Central memory CD8-positive, alpha-beta T cell (primary cell): ENCODE measurements around the gene ANKRD26.
"Not testable (repeated sequence)": the region's sequence is repeated elsewhere in the genome, so short reads cannot be mapped to it uniquely, and the experiment has no call there.

Source experiments
- ATAC-seq: fragments of 150-1000 bp; cut with Tn5 transposase; replicated peaks from 2 replicates; pipeline ENCODE4 v1.10.0; 2022; ENCODE audit warnings: mild to moderate bottlenecking, moderate FRiP score, moderate number of reproducible peaks; ENCODE audit not compliant: poor library complexity, severe bottlenecking; ENCODE audit errors: extremely low read depth
- DNase-seq, 2 donors: peaks; one replicate each; pipeline ENCODE4 v3.0.0; 2021; ENCODE audit warnings: low spot score in 2 of 2
- H3K27ac Mint-ChIP-seq: one replicate; pipeline ENCODE4 v1.8.0; 2022; ENCODE audit warnings: low read depth, mild to moderate bottlenecking, moderate library complexity, mixed read lengths
- H3K27me3 Mint-ChIP-seq: one replicate; pipeline ENCODE4 v1.8.0; 2022; ENCODE audit warnings: mixed read lengths
- H3K36me3 Mint-ChIP-seq: one replicate; pipeline ENCODE4 v1.8.0; 2022; ENCODE audit warnings: mild to moderate bottlenecking, moderate library complexity, mixed read lengths; ENCODE audit not compliant: insufficient read depth
- H3K4me1 Mint-ChIP-seq: one replicate; pipeline ENCODE4 v1.8.0; 2022; ENCODE audit warnings: mixed read lengths
- H3K4me3 Mint-ChIP-seq: one replicate; pipeline ENCODE4 v1.8.0; 2022; ENCODE audit warnings: mild to moderate bottlenecking, moderate library complexity, mixed read lengths
- H3K9me3 Mint-ChIP-seq: one replicate; pipeline ENCODE4 v1.8.0; 2022; ENCODE audit warnings: mixed read lengths

The ANKRD26 gene

GRCh38 chr10:27068217-27068891 is 31.9 kb downstream of the ANKRD26 start:
- peaks cover 24% of the 10 kb centered on the region for H3K36me3 Mint-ChIP-seq
- no peaks in the 10 kb centered on the region for H3K27me3 Mint-ChIP-seq
- H3K4me3 Mint-ChIP-seq = no peak overlapping the region
- no peak overlapping the region for H3K27ac Mint-ChIP-seq
- ATAC-seq = no peak
- H3K9me3 Mint-ChIP-seq = no peaks in the 10 kb centered on the region
- H3K4me1 Mint-ChIP-seq = peaks cover 8% of the 10 kb centered on the region
- no peak for DNase-seq

DNA sequence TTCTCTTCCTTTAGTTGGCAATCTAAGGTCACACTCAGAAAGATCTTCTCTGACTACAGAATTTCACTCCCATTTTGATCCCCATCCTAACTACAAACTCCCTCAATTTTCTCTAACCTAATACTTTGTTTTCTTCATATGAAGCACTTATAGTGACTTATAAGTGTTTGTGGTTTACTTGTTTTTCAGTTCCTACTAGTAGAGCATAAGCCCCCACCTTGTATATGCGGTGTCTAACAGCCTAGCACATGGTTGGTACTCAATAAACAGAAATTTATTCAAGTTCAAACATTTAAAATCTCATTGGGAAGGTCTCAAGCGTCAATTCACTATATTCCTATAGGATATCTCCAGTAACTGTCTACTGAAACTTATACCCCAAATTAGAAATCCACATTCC is 35.2 kb downstream of the ANKRD26 start:
- Mint-ChIP-seq H3K4me1 (peaks cover 8% of the 10 kb centered on the region), H3K27ac (no peak overlapping the region)
- DNase-seq = no peak

GRCh38 chr10:27052656-27053055 is 47.6 kb downstream of the ANKRD26 start:
- Mint-ChIP-seq H3K4me1 (no peaks in the 10 kb centered on the region), H3K36me3 (peaks cover 6% of the 10 kb centered on the region)
- ATAC-seq = no peak

More for the DNA sequence above, 35.2 kb downstream of the ANKRD26 start:
- Mint-ChIP-seq H3K4me3 (no peak overlapping the region), H3K9me3 (no peaks in the 10 kb centered on the region), H3K27me3 (no peaks in the 10 kb centered on the region), H3K36me3 (peaks cover 27% of the 10 kb centered on the region)
- no peak for ATAC-seq

GRCh38 chr10:27045247-27045646 is 55.0 kb downstream of the ANKRD26 start:
- H3K9me3 Mint-ChIP-seq, ATAC-seq, H3K27ac Mint-ChIP-seq, H3K4me1 Mint-ChIP-seq, H3K27me3 Mint-ChIP-seq, DNase-seq, H3K4me3 Mint-ChIP-seq: not testable (repeated sequence)
- peaks cover 21% of the 10 kb centered on the region for H3K36me3 Mint-ChIP-seq

More at GRCh38 chr10:27052656-27053055, 47.6 kb downstream of the ANKRD26 start:
- Mint-ChIP-seq H3K27ac (no peak overlapping the region), H3K4me3 (no peak overlapping the region), H3K27me3 (no peaks in the 10 kb centered on the region), H3K9me3 (no peaks in the 10 kb centered on the region)
- no peak for DNase-seq

- Mint-ChIP-seq H3K36me3 (peaks cover 24% of the 10 kb centered on the region), H3K4me1 (no peaks in the 10 kb centered on the region), H3K27ac (no peak overlapping the region), H3K27me3 (no peaks in the 10 kb centered on the region), H3K9me3 (no peaks in the 10 kb centered on the region), H3K4me3 (no peak overlapping the region)
- DNase-seq (no peak), ATAC-seq (no peak)
These were observed 59.1 kb downstream of the ANKRD26 start for GRCh38 chr10:27041196-27041595.

DNA sequence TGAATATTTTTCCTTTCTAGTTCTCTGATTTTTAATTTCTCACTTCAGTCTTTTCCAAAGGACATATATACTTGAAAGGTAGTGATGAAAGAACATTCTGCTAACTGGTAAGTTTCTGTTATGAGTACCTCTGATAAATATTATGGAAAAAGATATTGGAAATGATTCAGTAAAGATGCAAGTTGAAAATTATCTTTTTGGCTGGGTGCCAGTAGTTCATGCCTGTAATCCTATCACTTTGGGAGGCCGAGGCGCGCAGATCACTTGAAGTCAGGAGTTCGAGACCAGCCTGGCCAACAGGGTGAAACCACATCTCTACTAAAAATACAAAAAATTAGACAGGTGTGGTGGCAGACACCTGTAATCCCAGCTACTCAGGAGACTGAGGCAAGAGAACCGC is 62.1 kb downstream of the ANKRD26 start:
- no peaks in the 10 kb centered on the region for H3K27me3 Mint-ChIP-seq
- DNase-seq = no peak
- H3K4me3 Mint-ChIP-seq = no peak overlapping the region
- no peak overlapping the region for H3K27ac Mint-ChIP-seq
- ATAC-seq = no peak
- no peaks in the 10 kb centered on the region for H3K9me3 Mint-ChIP-seq
- peaks cover 5% of the 10 kb centered on the region for H3K4me1 Mint-ChIP-seq
- H3K36me3 Mint-ChIP-seq = peaks cover 17% of the 10 kb centered on the region

GRCh38 chr10:27035163-27035562 is 65.1 kb downstream of the ANKRD26 start:
- DNase-seq (no peak), ATAC-seq (no peak)
- Mint-ChIP-seq H3K27ac (no peak overlapping the region), H3K9me3 (no peaks in the 10 kb centered on the region), H3K36me3 (peaks cover 4% of the 10 kb centered on the region), H3K4me3 (no peak overlapping the region), H3K4me1 (peaks cover 5% of the 10 kb centered on the region), H3K27me3 (no peaks in the 10 kb centered on the region)

DNA sequence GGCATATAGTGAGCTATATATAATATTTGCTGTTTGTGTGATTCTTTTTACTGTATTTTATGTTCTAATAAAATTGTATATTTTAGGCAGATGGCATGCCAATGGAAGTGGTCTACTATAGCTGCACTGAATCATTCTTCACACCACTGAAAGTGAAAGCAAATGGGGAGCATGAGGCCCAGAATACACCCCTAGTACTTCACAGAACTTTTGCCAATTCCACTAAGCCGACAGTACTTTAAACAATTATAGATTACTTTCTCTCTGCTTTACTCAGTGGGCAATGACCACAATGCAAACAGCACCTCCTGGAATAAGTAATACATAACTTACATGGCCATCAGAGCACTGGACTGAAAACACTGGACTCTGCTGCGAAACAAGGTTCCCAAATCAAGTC is 70.2 kb downstream of the ANKRD26 start:
- Mint-ChIP-seq H3K36me3 (peaks cover 10% of the 10 kb centered on the region), H3K27ac (no peak overlapping the region), H3K27me3 (no peaks in the 10 kb centered on the region), H3K9me3 (no peaks in the 10 kb centered on the region), H3K4me1 (peaks cover under 1% of the 10 kb centered on the region), H3K4me3 (no peak overlapping the region)
- ATAC-seq (no peak), DNase-seq (no peak)

DNA sequence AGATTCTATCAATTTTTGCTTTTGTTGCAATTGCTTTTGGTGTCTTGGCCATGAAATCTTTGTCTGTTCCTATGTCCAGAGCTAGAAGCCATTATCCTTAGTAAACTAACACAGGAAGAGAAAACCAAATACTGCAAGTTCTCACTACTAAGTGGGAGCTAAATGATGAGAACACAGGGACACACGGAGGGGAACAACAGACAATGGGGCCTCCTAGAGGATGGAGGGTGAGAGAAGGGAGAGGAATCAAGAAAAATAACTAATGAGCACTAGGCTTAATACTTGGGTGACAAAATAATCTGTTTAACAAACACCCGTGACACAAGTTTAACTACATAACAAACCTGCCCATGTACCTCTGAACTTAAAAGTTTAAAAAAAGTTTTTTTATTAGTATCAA is 78.2 kb downstream of the ANKRD26 start:
- no peaks in the 10 kb centered on the region for H3K27me3 Mint-ChIP-seq
- peaks cover 6% of the 10 kb centered on the region for H3K4me1 Mint-ChIP-seq
- no peak for DNase-seq
- H3K27ac Mint-ChIP-seq = no peak overlapping the region
- H3K9me3 Mint-ChIP-seq = no peaks in the 10 kb centered on the region
- H3K4me3 Mint-ChIP-seq = no peak overlapping the region
- ATAC-seq = no peak
- H3K36me3 Mint-ChIP-seq = peaks cover 19% of the 10 kb centered on the region

DNA sequence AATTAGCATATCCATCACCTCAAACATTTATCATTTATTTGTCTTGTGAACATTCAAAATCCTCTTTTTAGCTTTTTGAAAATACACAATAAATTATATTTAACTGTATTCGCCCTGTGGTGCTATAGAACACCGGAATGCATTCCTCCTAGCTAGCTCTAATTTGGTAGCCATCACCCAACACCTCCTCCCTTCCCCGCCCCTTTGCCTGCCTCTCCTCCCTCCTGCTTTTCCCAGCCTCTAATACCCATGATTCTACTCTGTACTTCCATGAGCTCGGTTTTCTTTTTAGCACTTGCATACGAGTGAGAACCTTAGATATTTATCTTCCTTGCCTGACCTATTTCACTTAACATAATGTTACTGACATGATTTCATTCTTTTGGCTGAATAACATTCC is 80.1 kb downstream of the ANKRD26 start:
- H3K27ac Mint-ChIP-seq = no peak overlapping the region
- peaks cover 6% of the 10 kb centered on the region for H3K4me1 Mint-ChIP-seq
- ATAC-seq (no peak), DNase-seq (no peak)
- no peaks in the 10 kb centered on the region for H3K9me3 Mint-ChIP-seq
- no peaks in the 10 kb centered on the region for H3K27me3 Mint-ChIP-seq
- no peak overlapping the region for H3K4me3 Mint-ChIP-seq
- peaks cover 13% of the 10 kb centered on the region for H3K36me3 Mint-ChIP-seq

- Mint-ChIP-seq H3K27ac (no peak overlapping the region), H3K4me1 (peaks cover 6% of the 10 kb centered on the region), H3K36me3 (peaks cover 13% of the 10 kb centered on the region), H3K27me3 (no peaks in the 10 kb centered on the region), H3K4me3 (no peak overlapping the region), H3K9me3 (no peaks in the 10 kb centered on the region)
- no peak for DNase-seq
- ATAC-seq = no peak
These were observed 80.5 kb downstream of the ANKRD26 start for GRCh38 chr10:27019827-27020226.

DNA sequence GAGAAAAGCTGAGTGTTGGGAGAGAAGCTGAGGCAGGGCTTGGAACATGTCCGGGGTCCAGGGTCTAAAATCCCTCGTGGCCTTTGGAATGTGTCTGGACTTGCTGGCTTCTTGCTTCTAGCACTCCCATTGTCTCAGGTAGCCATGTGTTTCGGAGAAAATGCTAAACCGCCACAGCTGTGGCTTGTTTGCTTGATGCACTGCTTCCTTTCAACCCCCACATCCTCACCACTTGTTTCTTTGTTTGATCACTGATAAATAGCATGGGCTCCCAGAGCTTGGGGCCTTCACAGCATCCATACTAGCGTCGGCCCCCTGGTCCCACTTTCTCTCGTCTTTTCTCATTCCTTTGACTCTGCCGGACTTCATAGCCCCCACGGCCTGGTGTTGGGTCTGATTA is 102.7 kb downstream of the ANKRD26 start:
- no peak overlapping the region for H3K27ac Mint-ChIP-seq

DNA sequence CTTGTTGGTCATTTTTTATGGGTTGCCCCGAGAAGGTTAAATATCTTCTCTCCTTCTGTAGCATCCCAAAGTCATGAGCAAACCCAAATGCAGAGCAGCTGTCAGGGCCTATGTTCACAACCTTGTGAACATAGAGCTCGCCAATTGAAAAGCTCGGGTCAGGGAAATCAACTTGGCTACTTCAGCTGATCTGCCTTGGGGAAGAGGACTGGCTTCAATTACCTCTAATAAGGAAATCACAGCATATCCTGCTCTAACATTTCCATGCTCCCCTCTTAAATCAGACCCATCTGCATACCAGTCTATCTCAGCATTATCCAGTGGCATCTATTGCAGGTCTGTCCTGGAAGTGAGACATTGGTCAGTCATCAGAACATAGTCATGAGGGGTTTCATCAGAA is 105.6 kb downstream of the ANKRD26 start:
- H3K4me1 Mint-ChIP-seq = no peaks in the 10 kb centered on the region
- no peak overlapping the region for H3K4me3 Mint-ChIP-seq
- no peak overlapping the region for H3K27ac Mint-ChIP-seq

More for the DNA sequence above, 102.7 kb downstream of the ANKRD26 start:
- no peak overlapping the region for H3K4me3 Mint-ChIP-seq
- H3K36me3 Mint-ChIP-seq = no peaks in the 10 kb centered on the region
- no peaks in the 10 kb centered on the region for H3K4me1 Mint-ChIP-seq
- H3K27me3 Mint-ChIP-seq = no peaks in the 10 kb centered on the region
- no peak for DNase-seq
- no peaks in the 10 kb centered on the region for H3K9me3 Mint-ChIP-seq
- ATAC-seq = no peak

More for the DNA sequence above, 105.6 kb downstream of the ANKRD26 start:
- H3K9me3 Mint-ChIP-seq = no peaks in the 10 kb centered on the region
- DNase-seq (no peak), ATAC-seq (no peak)
- H3K27me3 Mint-ChIP-seq = no peaks in the 10 kb centered on the region
- H3K36me3 Mint-ChIP-seq = no peaks in the 10 kb centered on the region
